Activated naive CD4-positive, alpha-beta T cell treated with anti-CD3 and anti-CD28 coated beads, Interleukin-2, amount 50 U/mL, for 24 hours (primary cell): ENCODE results near the gene ANKRD9.

Experiments used
- H3K27ac Mint-ChIP-seq: one replicate; pipeline ENCODE4 v1.8.0; 2021; ENCODE audit warnings: mild to moderate bottlenecking, mixed read lengths
- H3K27me3 Mint-ChIP-seq: one replicate; pipeline ENCODE4 v1.8.0; 2021; ENCODE audit warnings: mixed read lengths
- H3K36me3 Mint-ChIP-seq: one replicate; pipeline ENCODE4 v1.8.0; 2021; ENCODE audit warnings: mixed read lengths
- H3K4me1 Mint-ChIP-seq: one replicate; pipeline ENCODE4 v1.8.0; 2021; ENCODE audit warnings: mixed read lengths
- H3K4me3 Mint-ChIP-seq: one replicate; pipeline ENCODE4 v1.8.0; 2021; ENCODE audit warnings: mild to moderate bottlenecking, mixed read lengths
- H3K9me3 Mint-ChIP-seq: one replicate; pipeline ENCODE4 v1.8.0; 2021; ENCODE audit warnings: mixed read lengths

Gene ANKRD9

DNA sequence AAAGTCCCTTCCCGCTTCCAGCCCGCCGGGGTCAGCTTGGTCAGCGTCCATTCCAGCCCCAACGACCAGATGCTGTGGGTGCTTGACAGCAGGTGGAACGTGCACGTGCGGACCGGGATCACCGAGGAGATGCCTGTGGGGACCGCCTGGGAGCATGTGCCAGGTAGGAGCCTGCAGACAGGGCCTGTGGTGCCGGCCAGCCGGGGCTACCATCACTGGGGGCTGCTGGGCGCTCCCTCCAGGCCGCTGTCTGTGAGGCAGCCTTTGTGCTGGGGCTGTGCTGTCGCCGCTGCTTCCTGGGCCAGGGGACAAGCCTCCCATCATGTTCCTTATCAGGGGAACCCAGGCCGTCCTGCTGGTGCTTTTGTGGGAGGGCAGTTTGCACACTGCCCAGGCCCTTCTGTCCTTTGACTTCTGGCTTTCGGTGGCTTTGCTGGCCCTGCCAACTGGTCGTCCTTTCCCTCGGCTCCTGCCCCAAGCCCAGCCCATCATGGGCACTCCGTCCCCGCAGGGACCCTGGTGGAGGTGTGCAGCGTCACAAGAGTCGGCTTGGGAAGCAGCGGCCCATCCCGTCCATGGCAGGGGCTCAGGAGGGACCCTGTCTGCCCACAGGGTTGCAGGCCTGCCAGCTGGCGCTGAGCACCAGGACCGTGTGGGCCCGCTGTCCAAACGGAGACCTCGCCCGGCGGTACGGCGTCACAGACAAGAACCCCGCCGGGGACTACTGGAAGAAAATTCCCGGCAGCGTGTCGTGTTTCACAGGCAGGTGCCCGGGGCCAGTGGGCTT is 12.4 kb downstream of the ANKRD9 start:
- Mint-ChIP-seq H3K36me3 (no peaks in the 10 kb centered on the region), H3K4me3 (no peak overlapping the region), H3K27ac (no peak overlapping the region), H3K9me3 (no peaks in the 10 kb centered on the region), H3K27me3 (no peaks in the 10 kb centered on the region), H3K4me1 (no peaks in the 10 kb centered on the region)

DNA sequence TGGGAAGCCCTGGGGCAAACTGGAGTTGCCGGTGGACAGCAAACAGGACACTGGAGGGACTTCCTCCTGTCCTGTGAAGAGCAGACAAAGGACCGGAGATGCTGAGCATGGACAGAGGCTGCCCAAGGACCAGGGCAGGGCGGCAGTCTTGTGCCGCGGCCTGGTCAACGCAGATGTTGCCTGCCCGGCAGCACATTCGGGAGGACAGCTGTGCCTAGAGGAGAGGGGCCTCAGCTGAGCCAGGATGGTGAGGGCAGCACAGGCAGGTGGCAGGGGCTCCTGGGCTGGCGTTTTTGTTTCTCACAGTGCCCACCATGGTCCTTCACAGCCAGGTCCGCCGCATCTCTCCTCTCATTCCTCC is 13.3 kb downstream of the ANKRD9 start:
- no peaks in the 10 kb centered on the region for H3K36me3 Mint-ChIP-seq

DNA sequence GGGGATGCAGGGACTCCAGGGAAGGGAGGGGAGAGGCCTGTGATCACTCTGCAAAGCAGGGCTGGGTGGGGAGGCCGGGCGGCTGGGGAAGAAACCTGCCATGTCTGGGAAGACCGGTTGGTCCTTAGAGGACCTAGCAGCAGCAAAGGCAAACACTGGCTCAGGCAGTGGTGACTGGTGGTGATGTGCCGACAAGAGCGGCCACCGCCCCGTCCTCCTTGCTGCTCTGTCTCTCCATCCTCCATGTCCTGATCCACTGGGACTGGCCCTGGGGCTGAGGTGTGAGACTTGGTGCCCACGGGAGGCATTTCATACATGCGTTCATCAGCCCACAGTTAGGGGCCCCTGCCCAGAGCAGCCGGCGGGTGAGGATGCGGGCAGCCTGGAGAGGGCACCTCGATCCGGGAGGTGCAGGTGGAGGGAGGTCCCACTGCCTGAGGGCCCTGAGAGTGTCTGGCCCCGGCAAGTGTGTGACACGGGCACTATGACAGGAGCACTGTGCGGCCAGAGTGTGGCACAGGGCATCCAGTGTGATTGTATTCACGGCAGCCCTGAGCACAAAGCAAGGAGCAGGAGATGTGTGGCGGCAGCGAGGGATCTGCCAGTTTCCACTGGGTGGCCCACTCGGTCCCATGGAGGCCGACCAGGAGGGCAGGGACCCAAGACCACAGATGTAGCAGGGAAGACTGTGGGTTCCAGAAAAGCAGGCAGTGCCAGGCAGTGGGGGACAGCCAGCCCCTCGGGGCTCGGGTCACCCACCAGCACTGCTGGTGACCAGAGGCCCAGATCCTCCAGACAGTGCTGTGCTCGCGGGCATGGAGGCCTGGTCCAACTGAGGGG is 13.9 kb downstream of the ANKRD9 start:
- no peaks in the 10 kb centered on the region for H3K9me3 Mint-ChIP-seq
- H3K27me3 Mint-ChIP-seq = no peaks in the 10 kb centered on the region
- H3K36me3 Mint-ChIP-seq = no peaks in the 10 kb centered on the region
- H3K27ac Mint-ChIP-seq = no peak overlapping the region
- no peaks in the 10 kb centered on the region for H3K4me1 Mint-ChIP-seq
- H3K4me3 Mint-ChIP-seq = no peak overlapping the region

More for the DNA sequence above, 13.3 kb downstream of the ANKRD9 start:
- H3K4me1 Mint-ChIP-seq = no peaks in the 10 kb centered on the region
- no peaks in the 10 kb centered on the region for H3K9me3 Mint-ChIP-seq
- H3K4me3 Mint-ChIP-seq = no peak overlapping the region
- H3K27ac Mint-ChIP-seq = no peak overlapping the region
- no peaks in the 10 kb centered on the region for H3K27me3 Mint-ChIP-seq

GRCh38 chr14:102493585-102493984 is 16.0 kb downstream of the ANKRD9 start:
- Mint-ChIP-seq H3K27ac (no peak overlapping the region), H3K9me3 (no peaks in the 10 kb centered on the region), H3K36me3 (no peaks in the 10 kb centered on the region), H3K27me3 (no peaks in the 10 kb centered on the region), H3K4me1 (no peaks in the 10 kb centered on the region), H3K4me3 (no peak overlapping the region)

- H3K9me3 Mint-ChIP-seq = no peaks in the 10 kb centered on the region
- H3K27ac Mint-ChIP-seq = no peak overlapping the region
- H3K27me3 Mint-ChIP-seq = no peaks in the 10 kb centered on the region
- H3K4me1 Mint-ChIP-seq = no peaks in the 10 kb centered on the region
- H3K4me3 Mint-ChIP-seq = no peak overlapping the region
- no peaks in the 10 kb centered on the region for H3K36me3 Mint-ChIP-seq
Measured at GRCh38 chr14:102493096-102493495, 16.5 kb downstream of the ANKRD9 start.

GRCh38 chr14:102492531-102492910 is 17.1 kb downstream of the ANKRD9 start:
- no peak overlapping the region for H3K27ac Mint-ChIP-seq
- H3K4me3 Mint-ChIP-seq = no peak overlapping the region
- no peaks in the 10 kb centered on the region for H3K27me3 Mint-ChIP-seq
- no peaks in the 10 kb centered on the region for H3K36me3 Mint-ChIP-seq
- no peaks in the 10 kb centered on the region for H3K9me3 Mint-ChIP-seq
- no peaks in the 10 kb centered on the region for H3K4me1 Mint-ChIP-seq

DNA sequence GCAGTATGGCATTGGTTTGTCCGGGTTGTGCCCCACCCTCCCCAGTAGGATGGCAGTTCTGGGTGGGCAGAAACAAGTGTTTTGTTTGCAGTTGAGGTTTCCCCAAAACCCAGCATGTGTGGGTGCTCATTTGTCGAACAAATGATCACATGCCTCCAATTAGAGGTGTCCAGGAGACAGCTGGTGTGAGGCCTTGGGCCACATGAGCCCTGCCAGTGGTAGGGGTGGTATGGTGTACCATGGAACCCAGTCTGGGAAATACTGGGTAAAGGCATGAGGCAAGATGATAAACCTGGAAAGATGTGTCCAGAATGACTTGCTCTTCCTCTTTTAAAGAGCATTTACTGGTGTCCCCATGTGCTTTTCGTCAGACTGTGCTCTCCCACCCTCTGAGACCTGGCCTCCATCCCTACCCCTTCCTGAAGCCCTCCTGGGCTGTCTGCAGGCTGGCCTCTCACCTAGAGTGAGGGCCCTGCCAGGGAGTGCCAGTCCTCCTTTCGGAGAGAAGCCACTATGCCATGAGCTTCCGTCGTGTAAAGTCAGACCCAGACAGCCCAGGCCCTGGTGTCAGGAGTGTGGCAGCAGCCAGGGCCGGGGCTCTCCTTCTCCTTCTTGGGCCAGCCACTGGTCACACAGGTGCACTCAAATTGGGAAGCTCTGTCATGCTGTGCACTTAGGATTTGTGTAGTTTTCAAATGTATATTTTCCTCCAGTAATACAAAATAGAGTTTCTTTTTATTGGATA is 17.6 kb downstream of the ANKRD9 start:
- H3K9me3 Mint-ChIP-seq = no peaks in the 10 kb centered on the region
- no peak overlapping the region for H3K4me3 Mint-ChIP-seq
- no peaks in the 10 kb centered on the region for H3K4me1 Mint-ChIP-seq

GRCh38 chr14:102491366-102491765 is 18.2 kb downstream of the ANKRD9 start:
- Mint-ChIP-seq H3K27ac (no peak overlapping the region), H3K27me3 (no peaks in the 10 kb centered on the region), H3K36me3 (peaks cover 2% of the 10 kb centered on the region), H3K9me3 (no peaks in the 10 kb centered on the region), H3K4me1 (no peaks in the 10 kb centered on the region), H3K4me3 (no peak overlapping the region)

More for the DNA sequence above, 17.6 kb downstream of the ANKRD9 start:
- no peak overlapping the region for H3K27ac Mint-ChIP-seq
- no peaks in the 10 kb centered on the region for H3K27me3 Mint-ChIP-seq
- H3K36me3 Mint-ChIP-seq = no peaks in the 10 kb centered on the region

DNA sequence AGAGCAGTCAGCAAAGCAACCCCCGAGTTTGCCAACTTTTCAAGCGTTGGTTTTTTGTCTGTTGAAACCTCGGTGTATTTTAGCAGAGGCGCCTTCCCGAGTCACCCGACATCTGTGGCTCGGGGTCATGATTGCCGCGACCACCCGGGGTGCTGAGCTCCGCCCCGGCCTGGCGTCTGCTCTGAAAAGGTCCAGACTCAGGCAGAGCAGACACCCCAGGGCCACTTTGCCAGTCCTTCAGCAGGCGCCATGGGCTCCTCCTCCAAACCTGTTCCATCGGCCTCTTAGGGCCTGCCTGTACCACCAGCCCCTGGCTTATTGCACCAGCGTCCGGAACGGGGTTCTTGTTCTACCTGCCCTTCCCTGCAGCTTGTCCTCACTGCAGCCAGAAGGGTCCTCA is 19.1 kb downstream of the ANKRD9 start:
- peaks cover 3% of the 10 kb centered on the region for H3K36me3 Mint-ChIP-seq
- no peak overlapping the region for H3K27ac Mint-ChIP-seq
- no peak overlapping the region for H3K4me3 Mint-ChIP-seq

GRCh38 chr14:102487204-102487577 is 22.4 kb downstream of the ANKRD9 start:
- no peaks in the 10 kb centered on the region for H3K9me3 Mint-ChIP-seq
- H3K36me3 Mint-ChIP-seq = peaks cover 12% of the 10 kb centered on the region
- no peak overlapping the region for H3K27ac Mint-ChIP-seq
- H3K4me3 Mint-ChIP-seq = no peak overlapping the region
- no peaks in the 10 kb centered on the region for H3K27me3 Mint-ChIP-seq
- no peaks in the 10 kb centered on the region for H3K4me1 Mint-ChIP-seq

More for the DNA sequence above, 19.1 kb downstream of the ANKRD9 start:
- Mint-ChIP-seq H3K27me3 (no peaks in the 10 kb centered on the region), H3K9me3 (no peaks in the 10 kb centered on the region), H3K4me1 (no peaks in the 10 kb centered on the region)

DNA sequence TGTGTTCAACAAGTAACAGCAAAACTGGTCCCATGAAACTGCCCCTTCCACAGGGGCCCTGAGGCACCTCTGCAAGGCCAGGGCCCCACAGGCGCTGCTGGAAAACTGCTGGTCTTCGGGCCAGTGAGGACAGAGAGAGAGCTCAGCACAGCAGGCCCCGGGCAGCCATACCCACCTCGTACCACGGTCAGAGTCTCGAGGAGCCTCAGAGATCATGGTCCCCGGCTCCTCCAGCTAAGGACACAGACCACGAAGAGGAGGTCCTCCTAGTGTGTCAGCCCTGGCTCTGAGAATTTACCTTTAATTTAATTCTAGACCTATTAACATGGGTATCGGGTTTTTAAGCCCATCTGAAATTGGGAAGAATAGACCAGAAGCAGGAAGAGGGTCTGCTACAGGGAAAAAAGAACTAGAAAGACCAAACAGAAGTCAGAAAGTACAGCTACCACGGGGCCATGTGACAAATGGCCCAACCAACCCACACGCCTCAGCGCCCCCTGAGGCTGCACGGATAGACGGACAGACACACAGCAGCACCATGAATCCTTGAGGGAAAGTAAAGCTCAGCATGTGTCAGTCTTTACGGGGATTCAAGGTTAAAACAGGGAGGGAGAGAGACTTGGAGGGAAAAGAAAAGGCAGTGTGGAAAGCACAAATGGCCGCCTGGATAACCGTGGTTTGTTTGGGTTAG is 22.9 kb downstream of the ANKRD9 start:
- Mint-ChIP-seq H3K27me3 (no peaks in the 10 kb centered on the region), H3K4me3 (no peak overlapping the region), H3K9me3 (no peaks in the 10 kb centered on the region), H3K4me1 (no peaks in the 10 kb centered on the region), H3K27ac (no peak overlapping the region), H3K36me3 (peaks cover 13% of the 10 kb centered on the region)

- Mint-ChIP-seq H3K36me3 (peaks cover 13% of the 10 kb centered on the region), H3K4me1 (no peaks in the 10 kb centered on the region), H3K27me3 (no peaks in the 10 kb centered on the region), H3K4me3 (no peak overlapping the region), H3K27ac (no peak overlapping the region), H3K9me3 (no peaks in the 10 kb centered on the region)
Measured at GRCh38 chr14:102485693-102486512, 23.7 kb downstream of the ANKRD9 start.

DNA sequence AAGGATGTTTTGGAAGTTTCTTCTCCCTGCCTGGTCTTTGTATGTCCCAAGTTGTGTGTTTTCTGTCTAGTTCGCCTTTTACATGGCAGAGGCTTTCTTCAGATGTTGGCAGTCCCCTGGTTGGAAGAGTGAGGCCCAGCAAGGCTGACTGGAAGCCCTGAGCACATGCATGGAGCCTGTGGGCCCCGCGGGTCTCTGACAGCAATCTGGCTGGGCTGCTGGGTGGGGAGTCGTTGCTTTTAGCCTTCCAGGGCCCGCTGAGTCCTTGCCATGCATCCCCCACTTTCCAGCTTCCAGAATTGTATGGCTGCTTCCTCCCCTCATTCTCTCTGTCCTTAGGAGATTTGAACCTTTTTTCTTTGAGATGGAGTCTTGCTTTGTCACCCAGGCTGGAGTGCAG is 25.3 kb downstream of the ANKRD9 start:
- H3K4me1 Mint-ChIP-seq = no peaks in the 10 kb centered on the region

DNA sequence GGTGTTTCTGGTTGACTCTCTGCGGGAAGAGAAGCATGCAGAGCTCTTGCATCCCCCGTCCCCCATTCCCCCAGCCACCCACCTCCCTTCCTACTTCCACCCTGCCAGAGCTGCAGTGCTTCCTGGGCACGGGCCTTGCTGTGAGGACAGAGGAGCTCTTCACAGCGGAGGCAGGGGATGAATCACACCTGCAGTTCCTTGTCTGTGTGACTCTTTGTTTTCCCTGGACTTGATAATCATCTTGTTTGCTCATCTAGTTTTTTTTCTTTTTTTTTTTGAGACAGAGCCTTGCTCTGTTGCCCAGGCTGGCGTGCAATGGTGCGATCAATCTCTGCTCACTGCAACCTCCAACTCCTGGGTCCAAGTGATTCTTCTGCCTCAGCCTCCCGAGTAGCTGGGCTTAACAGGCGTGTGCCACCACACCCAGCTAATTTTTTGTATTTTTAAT is 27.8 kb downstream of the ANKRD9 start:
- H3K4me1 Mint-ChIP-seq = no peaks in the 10 kb centered on the region
- H3K36me3 Mint-ChIP-seq = peaks cover 13% of the 10 kb centered on the region
- H3K27me3 Mint-ChIP-seq = no peaks in the 10 kb centered on the region
- no peaks in the 10 kb centered on the region for H3K9me3 Mint-ChIP-seq
- H3K4me3 Mint-ChIP-seq = no peak overlapping the region
- no peak overlapping the region for H3K27ac Mint-ChIP-seq

More for the DNA sequence above, 25.3 kb downstream of the ANKRD9 start:
- H3K27me3 Mint-ChIP-seq = no peaks in the 10 kb centered on the region
- H3K4me3 Mint-ChIP-seq = no peak overlapping the region
- peaks cover 13% of the 10 kb centered on the region for H3K36me3 Mint-ChIP-seq
- no peak overlapping the region for H3K27ac Mint-ChIP-seq
- H3K9me3 Mint-ChIP-seq = no peaks in the 10 kb centered on the region
